B cell (primary cell): ENCODE results near the gene NIPAL1. TPM values are rescaled to one million over a fixed set of nuclear protein-coding genes. Genes with fewer than 3 reads are reported as not detected.

Source experiments
- ATAC-seq: fragments of 200-7000 bp; cut with Tn5 transposase; one replicate; pipeline ENCODE4 v1.10.0; 2021; ENCODE audit warnings: low read depth, mild to moderate bottlenecking, moderate number of reproducible peaks, moderate library complexity
- CTCF ChIA-PET: fragments of 350-600 bp; sonication (Branson Sonifier 250); formaldehyde crosslinking; loops from one replicate; lab custom pipeline; 2021; ENCODE audit warnings: antibody characterized with exemption, inconsistent platforms; lab: Charles Lee
- POLR2A ChIA-PET: fragments of 350-600 bp; sonication (Branson Sonifier 250); formaldehyde crosslinking; loops from one replicate; lab custom pipeline; 2021; ENCODE audit warnings: antibody characterized with exemption; lab: Charles Lee
- DNase-seq: peaks from one replicate; pipeline ENCODE4 v3.0.0; 2013
- H2AFZ ChIP-seq: 2 replicates; pipeline ENCODE4 v1.6.1; 2012; ENCODE audit warnings: mild to moderate bottlenecking, low read depth, low read length; ENCODE audit not compliant: insufficient read depth, poor library complexity, severe bottlenecking
- H3K27ac ChIP-seq, 2 donors: 1 replicate in 1 of 2; 2 replicates in 1 of 2; pipeline ENCODE4 v1.5.1; 2012 to 2013; ENCODE audit warnings: low read length in 2 of 2, mild to moderate bottlenecking in 2 of 2, moderate library complexity in 1 of 2
- H3K27me3 ChIP-seq, 4 experiments: fragments of 200-600 bp in 1 of 4; sonication (generic) in 1 of 4; replicated peaks in 1 of 4; 1 replicate in 2 of 4; 2 replicates in 2 of 4; pipeline versions ENCODE4 v1.6.1 to v1.7.0; 2013 to 2016; ENCODE audit warnings: low read length in 3 of 4, mild to moderate bottlenecking in 2 of 4, mixed read lengths in 1 of 4, moderate library complexity in 1 of 4; ENCODE audit not compliant: insufficient read depth in 4 of 4, control insufficient read depth in 3 of 4; ENCODE audit errors: control extremely low read depth in 1 of 4
- H3K36me3 ChIP-seq, 2 experiments: replicated peaks in 1 of 2; 1 replicate in 1 of 2; 2 replicates in 1 of 2; pipeline versions ENCODE4 v1.6.1 to v1.7.1; 2013; ENCODE audit warnings: low read length in 1 of 2; ENCODE audit not compliant: insufficient read depth in 2 of 2, control insufficient read depth in 1 of 2; ENCODE audit errors: control extremely low read depth in 1 of 2, extremely low read depth in 1 of 2
- H3K4me1 ChIP-seq, 2 donors: fragments of 200-600 bp in 1 of 2; sonication (generic) in 1 of 2; 1 replicate in 1 of 2; 2 replicates in 1 of 2; pipeline versions ENCODE4 v1.5.1 to v1.6.1; 2013 to 2017; ENCODE audit warnings: low read length in 2 of 2; ENCODE audit not compliant: control insufficient read depth in 2 of 2, insufficient read depth in 2 of 2
- H3K4me2 ChIP-seq: replicated peaks from 2 replicates; pipeline ENCODE3; 2012; ENCODE audit warnings: mild to moderate bottlenecking, low read depth, low read length; ENCODE audit not compliant: poor library complexity, severe bottlenecking
- H3K4me3 ChIP-seq, 5 experiments: fragments of 200-600 bp in 1 of 5; sonication (generic) in 1 of 5; 1 replicate in 3 of 5; 2 replicates in 2 of 5; pipeline versions ENCODE4 v1.5.1 to v1.7.0; 2011 to 2016; ENCODE audit warnings: low read length in 4 of 5, mild to moderate bottlenecking in 4 of 5, low read depth in 2 of 5, control low read depth in 1 of 5, moderate library complexity in 1 of 5; ENCODE audit not compliant: insufficient read depth in 1 of 5; ENCODE audit errors: control extremely low read depth in 1 of 5, extremely low read depth in 1 of 5
- H3K79me2 ChIP-seq: fragments of 200-600 bp; sonication (generic); one replicate; pipeline ENCODE4 v1.6.0; 2016; ENCODE audit warnings: low read length; ENCODE audit not compliant: control insufficient read depth, insufficient read depth
- H3K9ac ChIP-seq: fragments of 200-600 bp; sonication (generic); 2 replicates; pipeline ENCODE4 v1.6.1; 2017; ENCODE audit warnings: mild to moderate bottlenecking, low read length, moderate library complexity
- H3K9me3 ChIP-seq, 3 donors: one replicate each; pipeline versions ENCODE4 v1.6.1 to v1.7.1; 2013; ENCODE audit warnings: low read length in 2 of 3; ENCODE audit not compliant: control insufficient read depth in 2 of 3, insufficient read depth in 1 of 3; ENCODE audit errors: control extremely low read depth in 1 of 3
- H4K20me1 ChIP-seq: 2 replicates; pipeline ENCODE4 v1.6.0; 2012; ENCODE audit warnings: mild to moderate bottlenecking, low read length; ENCODE audit not compliant: insufficient read depth, control insufficient read depth, poor library complexity, severe bottlenecking
- H3K27ac Mint-ChIP-seq: one replicate; pipeline ENCODE4 v1.8.0; 2021; ENCODE audit warnings: mixed read lengths
- H3K27me3 Mint-ChIP-seq: one replicate; pipeline ENCODE4 v1.8.0; 2021; ENCODE audit warnings: mixed read lengths
- H3K4me1 Mint-ChIP-seq: one replicate; pipeline ENCODE4 v1.8.0; 2021; ENCODE audit warnings: mixed read lengths
- H3K4me3 Mint-ChIP-seq: one replicate; pipeline ENCODE4 v1.8.0; 2021; ENCODE audit warnings: mixed read lengths
- H3K9me3 Mint-ChIP-seq: one replicate; pipeline ENCODE4 v1.8.0; 2022; ENCODE audit warnings: mixed read lengths; ENCODE audit not compliant: insufficient read depth
- EZH2 ChIP-seq: IDR thresholded peaks from 2 replicates; pipeline ENCODE4 v1.6.1; 2012; ENCODE audit warnings: borderline replicate concordance, low read depth, mild to moderate bottlenecking, moderate library complexity, low read length; ENCODE audit not compliant: insufficient read depth, poor library complexity, severe bottlenecking
- WGBS: methylation state at CpG from one replicate; pipeline ENCODE4 v1.1.5; 2013; ENCODE audit warnings: missing lambda C conversion rate; ENCODE audit not compliant: insufficient coverage; 5-methylcytosine and 5-hydroxymethylcytosine counted together
- intact Hi-C: fragments of 100-400 bp; cut with micrococcal nuclease; formaldehyde crosslinking; loops from one replicate; pipeline ENCODE4 v1.10.0; 2022
- polyA plus RNA-seq: library from polyadenylated mRNA; depleted of rRNA; stranded (reverse); fragments of >200 nt; gene quantifications from 2 replicates; pipeline ENCODE4 v1.2.3, GENCODE V29; 2012
- total RNA-seq, 2 donors: library from RNA; stranded (reverse); fragments of 120-200 nt in 1 of 2; gene quantifications; 1 replicate in 1 of 2; 2 replicates in 1 of 2; pipeline versions ENCODE4 v1.2.3 to v1.2.4, GENCODE V29; 2013 to 2022
- TF ChIP-seq, protein P1 (sequence below): fragments of 200-600 bp; IDR thresholded peaks from one replicate; pipeline ENCODE4 v1.8.0; 2022; ENCODE audit warnings: antibody characterized with exemption, mild to moderate bottlenecking

Gene NIPAL1
- total and polyA plus RNA-seq, 2 donors (not counting 1 experiment from before 2014, with no cell fraction given) = 0.24 to 1.1 TPM

DNA sequence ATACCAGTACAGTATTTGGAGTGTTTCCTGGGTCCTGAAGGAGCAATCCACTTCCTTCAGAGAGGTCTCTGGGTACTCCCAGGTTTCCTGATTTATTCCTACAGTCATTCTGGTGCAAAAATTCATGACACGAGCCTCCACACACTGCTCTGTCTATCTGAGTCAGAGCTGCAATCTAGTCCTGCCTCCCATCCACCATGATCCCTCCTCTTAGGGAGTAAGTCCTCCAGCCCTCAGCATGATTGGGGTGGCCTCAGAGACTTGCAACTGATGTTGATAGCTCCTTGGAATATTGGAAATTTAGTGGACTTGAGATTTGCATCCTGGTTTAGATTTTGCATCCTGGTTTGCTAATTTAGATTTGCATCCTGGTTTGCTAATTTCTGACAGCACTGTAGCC is 20.6 kb upstream of the NIPAL1 start:
- DNase-seq = no peak
- CTCF ChIA-PET = no interaction called here
- no peak overlapping the region for H3K27ac Mint-ChIP-seq
- H3K36me3 ChIP-seq = no peaks in the 10 kb centered on the region
- no peaks in the 10 kb centered on the region for H3K79me2 ChIP-seq
- no peak overlapping the region for H3K4me3 Mint-ChIP-seq
- no peaks in the 10 kb centered on the region for H3K4me1 ChIP-seq
- H2AFZ ChIP-seq = no peak overlapping the region
- TF ChIP-seq, protein P1, sequence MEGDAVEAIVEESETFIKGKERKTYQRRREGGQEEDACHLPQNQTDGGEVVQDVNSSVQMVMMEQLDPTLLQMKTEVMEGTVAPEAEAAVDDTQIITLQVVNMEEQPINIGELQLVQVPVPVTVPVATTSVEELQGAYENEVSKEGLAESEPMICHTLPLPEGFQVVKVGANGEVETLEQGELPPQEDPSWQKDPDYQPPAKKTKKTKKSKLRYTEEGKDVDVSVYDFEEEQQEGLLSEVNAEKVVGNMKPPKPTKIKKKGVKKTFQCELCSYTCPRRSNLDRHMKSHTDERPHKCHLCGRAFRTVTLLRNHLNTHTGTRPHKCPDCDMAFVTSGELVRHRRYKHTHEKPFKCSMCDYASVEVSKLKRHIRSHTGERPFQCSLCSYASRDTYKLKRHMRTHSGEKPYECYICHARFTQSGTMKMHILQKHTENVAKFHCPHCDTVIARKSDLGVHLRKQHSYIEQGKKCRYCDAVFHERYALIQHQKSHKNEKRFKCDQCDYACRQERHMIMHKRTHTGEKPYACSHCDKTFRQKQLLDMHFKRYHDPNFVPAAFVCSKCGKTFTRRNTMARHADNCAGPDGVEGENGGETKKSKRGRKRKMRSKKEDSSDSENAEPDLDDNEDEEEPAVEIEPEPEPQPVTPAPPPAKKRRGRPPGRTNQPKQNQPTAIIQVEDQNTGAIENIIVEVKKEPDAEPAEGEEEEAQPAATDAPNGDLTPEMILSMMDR = no peak
- no peak for TF ChIP-seq EZH2
- peaks cover 1 to 9% (median 7%) of the 10 kb centered on the region in 3 donors for H3K9me3 ChIP-seq
- H3K27me3 Mint-ChIP-seq = peaks cover 13% of the 10 kb centered on the region
- 83% methylated on average over 1 of the region's 1 CpG for WGBS
- no peak overlapping the region for H3K4me2 ChIP-seq
- no peaks in the 10 kb centered on the region for H3K4me1 Mint-ChIP-seq
- intact Hi-C loops = loop anchor here (5.0 kb wide), 1 partner anchor 184 kb away; no protein-coding TSS in a partner anchor
- no peak overlapping the region for H3K9ac ChIP-seq
- H3K9me3 Mint-ChIP-seq = peaks cover 12% of the 10 kb centered on the region
- no peaks in the 10 kb centered on the region for H4K20me1 ChIP-seq
- no peak for ATAC-seq
- H3K27me3 ChIP-seq = peaks cover 0 to 6% (median 4%) of the 10 kb centered on the region in 4 experiments
- POLR2A ChIA-PET = no interaction called here
- no peak overlapping the region for H3K27ac ChIP-seq
- no peak overlapping the region for H3K4me3 ChIP-seq

DNA sequence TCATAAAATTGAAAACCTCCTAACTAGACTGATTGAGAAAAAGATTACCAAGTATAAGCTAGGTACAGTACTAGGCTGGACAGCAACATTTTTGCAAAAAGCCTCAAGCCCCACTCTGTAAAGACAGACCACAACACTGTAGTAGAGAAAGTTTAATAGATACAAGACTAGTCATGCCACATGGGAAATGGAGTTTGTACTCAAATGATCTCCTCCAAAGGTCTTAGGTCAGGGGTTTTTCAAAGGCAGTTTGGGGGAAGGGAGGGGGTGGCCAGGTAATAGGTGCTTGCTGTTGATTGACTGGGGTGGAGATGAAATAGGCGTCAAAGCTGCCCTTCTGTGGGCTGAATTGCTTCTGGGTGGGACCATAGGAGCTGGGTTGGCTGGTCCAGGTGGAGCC is 14.3 kb upstream of the NIPAL1 start:
- POLR2A ChIA-PET = no interaction called here
- intact Hi-C loops = no loop called here

More for the DNA sequence above, 14.3 kb upstream of the NIPAL1 start:
- 60% methylated on average over 1 of the region's 1 CpG for WGBS
- DNase-seq (no peak), ATAC-seq (no peak)
- Histone ChIP-seq H3K27ac (no peak overlapping the region), H3K9me3 (peaks cover 1 to 17% (median 12%) of the 10 kb centered on the region in 3 donors), H3K4me3 (no peak overlapping the region), H3K36me3 (no peaks in the 10 kb centered on the region), H2AFZ (no peak overlapping the region), H3K4me2 (no peak overlapping the region), H3K27me3 (peaks cover 0 to 5% (median 1%) of the 10 kb centered on the region in 4 experiments), H3K4me1 (no peaks in the 10 kb centered on the region), H4K20me1 (no peaks in the 10 kb centered on the region), H3K9ac (no peak overlapping the region), H3K79me2 (no peaks in the 10 kb centered on the region)
- Mint-ChIP-seq H3K4me1 (no peaks in the 10 kb centered on the region), H3K4me3 (no peak overlapping the region), H3K9me3 (peaks cover 4% of the 10 kb centered on the region), H3K27ac (no peak overlapping the region), H3K27me3 (peaks cover 9% of the 10 kb centered on the region)
- no peak for TF ChIP-seq EZH2
- TF ChIP-seq, protein P1 = no peak
- CTCF ChIA-PET = interaction anchor here (1.1 to 8.5 kb wide), 9 partner anchors 30 to 137 kb away, joined by 3 to 218 read pairs (median 7); no protein-coding TSS in a partner anchor
